RWPE1 (cell line): Measurements from ENCODE around the gene HIVEP3.

Experiments used
- CTCF ChIA-PET: fragments of 350-600 bp; sonication (Branson Sonifier 250); formaldehyde crosslinking; extraction: SDS; loops from one replicate; lab custom pipeline; 2021; lab: Yijun Ruan, JAX
- POLR2A ChIA-PET: fragments of 400-600 bp; formaldehyde crosslinking; extraction: SDS; loops from one replicate; lab custom pipeline; 2020; ENCODE audit warnings: antibody characterized with exemption; ENCODE audit not compliant: low non-redundant PET; lab: Yijun Ruan, JAX
- DNase-seq: peaks from one replicate; pipeline ENCODE4 v3.0.0; 2012; ENCODE audit warnings: low spot score
- H3K27ac ChIP-seq: fragments of 450-650 bp; 2 replicates; pipeline ENCODE4 v1.5.1; 2017
- TF ChIP-seq, protein P1 (sequence below): fragments of 450-650 bp; conservative IDR thresholded peaks from 2 replicates; pipeline ENCODE4 v1.5.1; 2017; ENCODE audit warnings: low read depth, mild to moderate bottlenecking

Gene HIVEP3

DNA sequence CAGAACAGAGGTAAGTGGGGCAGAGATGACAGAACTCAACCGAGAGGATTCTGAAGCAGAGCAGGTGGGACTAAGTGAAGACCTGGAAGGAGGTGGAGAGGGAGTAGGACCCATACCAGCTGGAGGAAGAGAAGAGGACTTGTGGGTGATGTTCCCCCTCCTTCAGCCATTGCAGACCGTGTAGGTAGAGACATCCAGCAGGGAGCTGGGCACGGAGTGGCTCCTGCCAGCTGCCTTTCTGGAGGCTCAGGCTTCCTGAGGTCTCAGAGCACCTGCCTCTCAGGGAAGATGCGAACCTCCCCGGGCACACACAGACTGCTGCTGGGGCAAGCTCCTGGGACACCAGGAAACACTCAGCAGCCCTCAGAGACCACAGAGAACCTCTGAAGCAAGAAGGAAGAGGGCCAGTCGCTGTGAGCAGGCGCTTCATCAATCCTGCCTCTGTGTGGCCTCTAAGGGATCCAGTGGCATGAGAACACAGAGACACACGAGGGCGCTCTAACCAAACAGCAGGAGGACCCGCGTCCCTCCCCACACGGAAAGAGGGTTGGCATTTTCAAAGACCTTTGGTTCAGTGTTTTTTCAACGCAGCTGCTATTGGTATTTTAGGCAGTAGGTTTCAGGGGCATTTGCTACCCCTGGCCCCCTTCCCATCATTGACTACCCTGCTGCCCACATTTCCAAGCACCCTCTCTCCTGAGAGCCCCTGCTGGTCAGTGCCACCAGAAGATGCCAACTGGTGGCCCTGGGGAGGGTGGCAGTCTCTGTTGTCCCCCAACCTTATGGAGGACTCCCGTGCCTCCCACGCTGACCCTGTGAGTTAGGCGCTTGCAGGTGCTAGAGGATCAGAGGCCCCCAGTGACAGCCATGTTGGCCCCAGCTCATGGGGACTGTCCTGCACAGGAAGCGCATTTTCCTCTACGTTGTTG, 344.7 kb downstream of the HIVEP3 start:
- ChIA-PET CTCF (interaction anchor here (0.5 to 2.5 kb wide), 26 partner anchors 9 to 1074 kb away, joined by 3 to 12 read pairs (median 3); no protein-coding TSS in a partner anchor), POLR2A (no interaction called here)
- no peak overlapping the region for H3K27ac ChIP-seq
- peak; percentile 75 for DNase-seq
- TF ChIP-seq, protein P1, sequence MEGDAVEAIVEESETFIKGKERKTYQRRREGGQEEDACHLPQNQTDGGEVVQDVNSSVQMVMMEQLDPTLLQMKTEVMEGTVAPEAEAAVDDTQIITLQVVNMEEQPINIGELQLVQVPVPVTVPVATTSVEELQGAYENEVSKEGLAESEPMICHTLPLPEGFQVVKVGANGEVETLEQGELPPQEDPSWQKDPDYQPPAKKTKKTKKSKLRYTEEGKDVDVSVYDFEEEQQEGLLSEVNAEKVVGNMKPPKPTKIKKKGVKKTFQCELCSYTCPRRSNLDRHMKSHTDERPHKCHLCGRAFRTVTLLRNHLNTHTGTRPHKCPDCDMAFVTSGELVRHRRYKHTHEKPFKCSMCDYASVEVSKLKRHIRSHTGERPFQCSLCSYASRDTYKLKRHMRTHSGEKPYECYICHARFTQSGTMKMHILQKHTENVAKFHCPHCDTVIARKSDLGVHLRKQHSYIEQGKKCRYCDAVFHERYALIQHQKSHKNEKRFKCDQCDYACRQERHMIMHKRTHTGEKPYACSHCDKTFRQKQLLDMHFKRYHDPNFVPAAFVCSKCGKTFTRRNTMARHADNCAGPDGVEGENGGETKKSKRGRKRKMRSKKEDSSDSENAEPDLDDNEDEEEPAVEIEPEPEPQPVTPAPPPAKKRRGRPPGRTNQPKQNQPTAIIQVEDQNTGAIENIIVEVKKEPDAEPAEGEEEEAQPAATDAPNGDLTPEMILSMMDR, result peak; percentile 93

DNA sequence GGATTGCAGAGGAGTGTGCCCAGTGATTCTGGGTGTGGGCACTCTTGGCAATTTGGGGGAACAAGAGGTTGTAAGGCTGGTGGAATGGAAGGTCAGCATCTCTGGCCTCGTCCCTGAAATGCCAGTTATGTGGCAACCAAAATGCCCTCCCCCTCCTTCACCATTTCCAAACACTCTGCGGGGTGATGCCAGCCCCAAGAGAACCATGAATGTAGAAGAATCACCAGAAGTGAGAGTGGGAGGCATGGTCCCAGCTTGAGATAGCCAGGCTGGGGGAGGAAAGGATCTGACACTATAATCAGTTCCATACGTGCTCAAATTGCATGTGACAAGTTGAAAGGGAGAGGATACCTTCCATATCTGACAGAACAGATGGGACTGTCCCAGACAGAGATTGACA, 345.5 kb downstream of the HIVEP3 start:
- DNase-seq, result no peak
- ChIA-PET POLR2A (no interaction called here), CTCF (interaction anchor here (0.5 to 2.5 kb wide), 13 partner anchors 10 to 1075 kb away, joined by 3 to 12 read pairs (median 3); no protein-coding TSS in a partner anchor)
- H3K27ac ChIP-seq, result no peak overlapping the region
- TF ChIP-seq, protein P1, result no peak

DNA sequence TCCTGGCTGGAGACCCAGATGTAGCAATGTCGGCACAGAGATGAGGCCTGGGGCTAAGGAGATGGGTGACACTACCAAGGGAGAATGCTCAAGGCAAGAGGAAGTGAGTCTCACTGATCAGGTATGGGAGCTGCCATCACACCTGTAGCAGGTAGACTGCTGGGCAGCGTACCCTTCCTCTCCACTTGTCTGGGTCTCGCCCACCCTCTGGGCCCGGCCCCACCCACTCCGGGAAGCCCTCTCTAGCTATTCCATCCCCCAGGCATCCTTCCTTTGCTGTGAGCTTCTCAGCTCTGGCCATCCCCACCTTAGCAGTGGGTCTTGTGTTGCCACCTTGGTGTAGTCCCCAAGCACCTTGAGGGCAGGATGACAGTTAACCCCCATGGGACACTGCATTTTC, 346.5 kb downstream of the HIVEP3 start:
- CTCF ChIA-PET, result no interaction called here
- DNase-seq, result no peak
- POLR2A ChIA-PET, result no interaction called here
- no peak overlapping the region for H3K27ac ChIP-seq
- TF ChIP-seq, protein P1, result no peak

DNA sequence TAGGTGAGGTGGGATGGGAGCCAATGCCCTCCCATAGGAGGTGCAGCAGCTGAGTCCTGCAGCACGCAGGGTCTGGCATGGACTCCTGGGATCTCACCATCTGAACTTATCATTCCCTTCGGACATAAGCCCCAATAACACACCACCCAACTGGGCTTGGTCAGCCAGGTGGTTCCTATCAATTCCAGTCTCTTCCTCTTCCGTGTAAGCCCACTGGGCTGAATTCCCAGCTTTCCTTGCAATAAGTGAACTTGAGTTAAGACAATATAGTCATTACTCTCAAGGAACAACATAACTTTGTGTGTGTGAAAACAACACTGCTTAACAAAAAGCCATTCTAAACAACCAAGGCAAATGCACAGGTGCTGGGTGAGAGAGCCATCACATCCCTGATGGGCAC, 347.7 kb downstream of the HIVEP3 start:
- ChIA-PET POLR2A (no interaction called here), CTCF (no interaction called here)
- no peak for DNase-seq
- no peak overlapping the region for H3K27ac ChIP-seq
- TF ChIP-seq, protein P1, result no peak

DNA sequence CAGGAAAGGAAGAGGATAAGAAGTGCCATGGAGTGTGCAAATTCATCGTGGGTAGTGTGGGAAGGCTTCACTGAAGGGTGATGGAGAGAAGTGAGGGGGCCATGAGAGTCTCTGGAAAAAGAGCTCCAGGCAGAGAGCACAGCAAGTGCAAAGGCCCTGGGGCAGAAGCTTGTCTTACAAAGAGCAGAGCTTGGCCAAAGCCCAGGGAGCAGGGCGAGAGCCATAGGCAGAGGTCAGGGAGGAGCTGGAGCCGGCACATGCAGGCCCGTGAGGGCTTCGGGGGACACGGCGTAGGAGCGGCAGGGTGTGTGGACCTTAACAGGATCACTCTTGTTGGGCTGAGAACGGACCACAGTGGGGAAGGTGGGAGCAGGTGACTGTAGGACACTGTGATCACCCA, 350.5 kb downstream of the HIVEP3 start:
- DNase-seq, result no peak
- TF ChIP-seq, protein P1, result no peak
- no peak overlapping the region for H3K27ac ChIP-seq
- CTCF ChIA-PET, result interaction anchor here (1.0 kb wide), 1 partner anchor 47 kb away, joined by 3 read pairs; no protein-coding TSS in a partner anchor
- POLR2A ChIA-PET, result no interaction called here

DNA sequence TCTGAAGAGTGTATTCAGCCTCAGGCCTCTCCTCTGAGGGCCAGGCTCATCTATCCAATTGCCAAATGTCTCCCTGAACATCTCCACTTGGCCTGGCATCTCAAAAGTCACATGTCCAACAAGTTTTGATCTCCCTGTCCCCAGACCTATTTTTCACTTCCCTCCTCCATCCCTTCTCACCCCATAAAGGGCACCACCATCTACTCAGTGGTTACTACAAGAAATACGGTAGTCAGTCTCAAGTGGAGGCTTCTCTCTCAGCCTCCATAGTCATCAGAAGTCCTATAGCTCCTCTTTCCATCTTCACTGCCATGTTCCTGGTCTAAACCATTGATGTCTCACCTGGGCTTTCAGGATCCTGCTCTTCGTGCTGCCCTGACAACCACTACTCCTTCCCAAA, 351.8 kb downstream of the HIVEP3 start:
- H3K27ac ChIP-seq, result no peak overlapping the region
- CTCF ChIA-PET, result no interaction called here
- DNase-seq, result no peak
- POLR2A ChIA-PET, result no interaction called here
- TF ChIP-seq, protein P1, result no peak
